Measurements from ENCODE around the gene TBCE. TPM values are rescaled to one million over a fixed set of nuclear protein-coding genes. Genes with fewer than 3 reads are reported as not detected.

TBCE gene
- total RNA-seq, 1 experiment from 2014 or later, result 41.6 TPM

DNA sequence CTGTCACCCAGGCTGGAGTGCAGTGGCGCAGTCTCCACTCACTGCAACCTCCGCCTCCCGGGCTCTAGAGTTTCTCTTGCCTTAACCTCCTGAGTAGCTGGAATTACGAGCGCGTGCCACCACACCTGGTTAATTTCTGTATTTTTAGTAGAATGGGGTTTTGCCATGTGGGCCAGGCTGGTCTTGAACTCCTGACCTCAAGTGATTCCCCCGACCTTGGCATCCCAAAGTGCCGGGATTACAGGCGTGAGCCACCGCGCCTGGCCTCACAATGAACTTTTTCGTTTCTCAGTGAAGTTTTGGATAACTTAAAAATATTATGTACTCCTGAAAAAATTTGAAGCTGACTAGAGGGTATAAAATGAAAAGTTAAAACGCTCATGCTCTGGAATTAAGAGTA lies 59.5 kb downstream of the TBCE start:
- Histone ChIP-seq H2AK5ac (ENCODE audit: insufficient read length, low read length) (no peak overlapping the region), H3K27ac (ENCODE audit: insufficient read length, low read depth, low read length) (no peak overlapping the region), H2BK20ac (ENCODE audit: low read depth, low read length, poor library complexity, severe bottlenecking) (no peak overlapping the region), H3K4me2 (ENCODE audit: insufficient read depth, insufficient read length, low read length) (no peak overlapping the region), H3K4ac (ENCODE audit: low read depth, low read length) (no peak overlapping the region), H4K20me1 (ENCODE audit: control insufficient read depth, insufficient read depth, insufficient read length) (no peaks in the 10 kb centered on the region), H3T11ph (ENCODE audit: low read length) (no peak overlapping the region), H3K18ac (ENCODE audit: insufficient read length, low read depth, low read length) (no peak overlapping the region), H2BK15ac (ENCODE audit: low read depth, low read length) (no peak overlapping the region), H3K79me1 (ENCODE audit: insufficient read depth, low read depth, low read length, poor library complexity, severe bottlenecking) (no peaks in the 10 kb centered on the region), H3K23ac (ENCODE audit: insufficient read length, low read depth, low read length) (no peak overlapping the region), H3K27me3 (ENCODE audit: insufficient read depth, low read length) (no peaks in the 10 kb centered on the region), H2AFZ (ENCODE audit: low read length) (no peak overlapping the region), H4K8ac (replicated peaks; ENCODE audit: insufficient read length, low read depth, low read length) (no peak overlapping the region), H3K79me2 (ENCODE audit: insufficient read depth, low read length) (no peaks in the 10 kb centered on the region; the same call in 1 of the 2 replicates), H3K9me3 (ENCODE audit: control insufficient read depth, low read depth, low read length) (no peaks in the 10 kb centered on the region), H3K14ac (ENCODE audit: insufficient read depth, low read length) (no peak overlapping the region), H2BK5ac (ENCODE audit: insufficient read length, low read length) (no peak overlapping the region), H3K9ac (ENCODE audit: extremely low read depth, insufficient read length, low read length) (no peak overlapping the region), H4K91ac (ENCODE audit: insufficient read length, low read depth, low read length) (no peak overlapping the region), H3K23me2 (ENCODE audit: insufficient read length, low read depth, low read length, poor library complexity, severe bottlenecking) (no peaks in the 10 kb centered on the region), H2BK12ac (ENCODE audit: insufficient read length, low read depth, low read length) (no peak overlapping the region), H3K4me1 (ENCODE audit: insufficient read depth, low read length) (no peaks in the 10 kb centered on the region), H2BK120ac (ENCODE audit: low read depth, low read length, poor library complexity, severe bottlenecking) (no peak overlapping the region), H4K5ac (ENCODE audit: insufficient read length, low read depth, low read length) (no peak overlapping the region), H3K56ac (ENCODE audit: insufficient read length, low read depth, low read length) (no peak overlapping the region)
- H3K9me3 Mint-ChIP-seq, result no peaks in the 10 kb centered on the region
- TF ChIP-seq, protein P1, sequence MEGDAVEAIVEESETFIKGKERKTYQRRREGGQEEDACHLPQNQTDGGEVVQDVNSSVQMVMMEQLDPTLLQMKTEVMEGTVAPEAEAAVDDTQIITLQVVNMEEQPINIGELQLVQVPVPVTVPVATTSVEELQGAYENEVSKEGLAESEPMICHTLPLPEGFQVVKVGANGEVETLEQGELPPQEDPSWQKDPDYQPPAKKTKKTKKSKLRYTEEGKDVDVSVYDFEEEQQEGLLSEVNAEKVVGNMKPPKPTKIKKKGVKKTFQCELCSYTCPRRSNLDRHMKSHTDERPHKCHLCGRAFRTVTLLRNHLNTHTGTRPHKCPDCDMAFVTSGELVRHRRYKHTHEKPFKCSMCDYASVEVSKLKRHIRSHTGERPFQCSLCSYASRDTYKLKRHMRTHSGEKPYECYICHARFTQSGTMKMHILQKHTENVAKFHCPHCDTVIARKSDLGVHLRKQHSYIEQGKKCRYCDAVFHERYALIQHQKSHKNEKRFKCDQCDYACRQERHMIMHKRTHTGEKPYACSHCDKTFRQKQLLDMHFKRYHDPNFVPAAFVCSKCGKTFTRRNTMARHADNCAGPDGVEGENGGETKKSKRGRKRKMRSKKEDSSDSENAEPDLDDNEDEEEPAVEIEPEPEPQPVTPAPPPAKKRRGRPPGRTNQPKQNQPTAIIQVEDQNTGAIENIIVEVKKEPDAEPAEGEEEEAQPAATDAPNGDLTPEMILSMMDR (conservative IDR thresholded peaks at IDR 0.05), result no peak
- H3K36me3 Mint-ChIP-seq (ENCODE audit: insufficient read depth in 1 of 3, low read depth in 3 of 3), result peaks cover 1 to 14% (median 4%) of the 10 kb centered on the region in 3 experiments; a peak in 6 of 7 replicates
- peaks cover 12% of the 10 kb centered on the region in 2 experiments for H3K4me1 Mint-ChIP-seq
- H3K27ac Mint-ChIP-seq, result no peak overlapping the region
- no peak overlapping the region for H3K4me3 Mint-ChIP-seq
- no peak for DNase-seq
- WGBS (ENCODE audit: extremely low coverage, insufficient read length, low lambda C conversion rate), result no CpG with 5 or more reads among the region's 13 CpGs
- no peaks in the 10 kb centered on the region for H3K27me3 Mint-ChIP-seq (ENCODE audit: low read depth)
